Measurements from ENCODE around the gene PAQR9.

PAQR9 gene

GRCh38 chr3:142999881-143000280 lies 36.4 kb upstream of the PAQR9 start:
- TF ChIP-seq TAF1 (IDR thresholded peaks at IDR 0.05; ENCODE audit: borderline replicate concordance, insufficient read depth, low read length) = no peak
- TF ChIP-seq POLR2AphosphoS5 (IDR thresholded peaks at IDR 0.05; ENCODE audit: low read depth, low read length) = no peak
- no peak for TF ChIP-seq REST (IDR thresholded peaks at IDR 0.05; ENCODE audit: insufficient read depth in 1 of 2, low read depth in 2 of 2, low read length in 2 of 2)
- no peak for TF ChIP-seq FOXP2 (optimal IDR thresholded peaks at IDR 0.05; ENCODE audit: borderline replicate concordance, extremely low read depth, extremely low read length, insufficient read depth)
- no peak for TF ChIP-seq SIN3A (IDR thresholded peaks at IDR 0.05; ENCODE audit: borderline replicate concordance, insufficient read depth, low read length)

- TF ChIP-seq REST (IDR thresholded peaks at IDR 0.05; ENCODE audit: insufficient read depth in 1 of 2, low read depth in 2 of 2, low read length in 2 of 2) = no peak
- TF ChIP-seq POLR2AphosphoS5 (IDR thresholded peaks at IDR 0.05; ENCODE audit: low read depth, low read length) = no peak
- no peak for TF ChIP-seq SIN3A (IDR thresholded peaks at IDR 0.05; ENCODE audit: borderline replicate concordance, insufficient read depth, low read length)
- no peak for TF ChIP-seq FOXP2 (optimal IDR thresholded peaks at IDR 0.05; ENCODE audit: borderline replicate concordance, extremely low read depth, extremely low read length, insufficient read depth)
- TF ChIP-seq TAF1 (IDR thresholded peaks at IDR 0.05; ENCODE audit: borderline replicate concordance, insufficient read depth, low read length) = no peak
Observed at GRCh38 chr3:142998439-142998838, 35.0 kb upstream of the PAQR9 start.

- no peak for TF ChIP-seq REST (IDR thresholded peaks at IDR 0.05; ENCODE audit: insufficient read depth in 1 of 2, low read depth in 2 of 2, low read length in 2 of 2)
- TF ChIP-seq FOXP2 (optimal IDR thresholded peaks at IDR 0.05; ENCODE audit: borderline replicate concordance, extremely low read depth, extremely low read length, insufficient read depth) = no peak
- TF ChIP-seq POLR2AphosphoS5 (IDR thresholded peaks at IDR 0.05; ENCODE audit: low read depth, low read length) = no peak
- TF ChIP-seq SIN3A (IDR thresholded peaks at IDR 0.05; ENCODE audit: borderline replicate concordance, insufficient read depth, low read length) = no peak
- no peak for TF ChIP-seq TAF1 (IDR thresholded peaks at IDR 0.05; ENCODE audit: borderline replicate concordance, insufficient read depth, low read length)
Observed at GRCh38 chr3:142997330-142997729, 33.9 kb upstream of the PAQR9 start.

GRCh38 chr3:142993958-142994442 lies 30.5 kb upstream of the PAQR9 start:
- no peak for TF ChIP-seq REST (IDR thresholded peaks at IDR 0.05; ENCODE audit: insufficient read depth in 1 of 2, low read depth in 2 of 2, low read length in 2 of 2)
- TF ChIP-seq TAF1 (IDR thresholded peaks at IDR 0.05; ENCODE audit: borderline replicate concordance, insufficient read depth, low read length) = no peak
- TF ChIP-seq FOXP2 (optimal IDR thresholded peaks at IDR 0.05; ENCODE audit: borderline replicate concordance, extremely low read depth, extremely low read length, insufficient read depth) = no peak
- no peak for TF ChIP-seq POLR2AphosphoS5 (IDR thresholded peaks at IDR 0.05; ENCODE audit: low read depth, low read length)
- TF ChIP-seq SIN3A (IDR thresholded peaks at IDR 0.05; ENCODE audit: borderline replicate concordance, insufficient read depth, low read length) = no peak

- no peak for TF ChIP-seq FOXP2 (optimal IDR thresholded peaks at IDR 0.05; ENCODE audit: borderline replicate concordance, extremely low read depth, extremely low read length, insufficient read depth)
- TF ChIP-seq REST (IDR thresholded peaks at IDR 0.05; ENCODE audit: insufficient read depth in 1 of 2, low read depth in 2 of 2, low read length in 2 of 2) = no peak
- TF ChIP-seq TAF1 (IDR thresholded peaks at IDR 0.05; ENCODE audit: borderline replicate concordance, insufficient read depth, low read length) = no peak
Observed at GRCh38 chr3:142992323-142992722, 28.8 kb upstream of the PAQR9 start.
